SU-DHL-6 (cell line): ENCODE measurements around the gene FEM1A.
"Not testable (repeated sequence)": the region's sequence is repeated elsewhere in the genome, so short reads cannot be mapped to it uniquely, and the experiment has no call there.

Experiments
- EZH2phosphoT487 ChIP-seq: fragments of 200-600 bp; sonication (generic), shearing (Covaris generic); conservative IDR thresholded peaks from 2 replicates; pipeline ENCODE4 v1.6.1; 2018; ENCODE audit warnings: mild to moderate bottlenecking, antibody characterized with exemption, low read length, moderate library complexity, mixed read lengths
- TF ChIP-seq, protein P1 (sequence below): fragments of 200-600 bp; sonication (generic); IDR thresholded peaks from one replicate; pipeline ENCODE4 v1.5.1; 2017; ENCODE audit warnings: antibody characterized with exemption, mild to moderate bottlenecking, low read length, moderate library complexity; ENCODE audit not compliant: insufficient read depth, poor library complexity, severe bottlenecking

DNA sequence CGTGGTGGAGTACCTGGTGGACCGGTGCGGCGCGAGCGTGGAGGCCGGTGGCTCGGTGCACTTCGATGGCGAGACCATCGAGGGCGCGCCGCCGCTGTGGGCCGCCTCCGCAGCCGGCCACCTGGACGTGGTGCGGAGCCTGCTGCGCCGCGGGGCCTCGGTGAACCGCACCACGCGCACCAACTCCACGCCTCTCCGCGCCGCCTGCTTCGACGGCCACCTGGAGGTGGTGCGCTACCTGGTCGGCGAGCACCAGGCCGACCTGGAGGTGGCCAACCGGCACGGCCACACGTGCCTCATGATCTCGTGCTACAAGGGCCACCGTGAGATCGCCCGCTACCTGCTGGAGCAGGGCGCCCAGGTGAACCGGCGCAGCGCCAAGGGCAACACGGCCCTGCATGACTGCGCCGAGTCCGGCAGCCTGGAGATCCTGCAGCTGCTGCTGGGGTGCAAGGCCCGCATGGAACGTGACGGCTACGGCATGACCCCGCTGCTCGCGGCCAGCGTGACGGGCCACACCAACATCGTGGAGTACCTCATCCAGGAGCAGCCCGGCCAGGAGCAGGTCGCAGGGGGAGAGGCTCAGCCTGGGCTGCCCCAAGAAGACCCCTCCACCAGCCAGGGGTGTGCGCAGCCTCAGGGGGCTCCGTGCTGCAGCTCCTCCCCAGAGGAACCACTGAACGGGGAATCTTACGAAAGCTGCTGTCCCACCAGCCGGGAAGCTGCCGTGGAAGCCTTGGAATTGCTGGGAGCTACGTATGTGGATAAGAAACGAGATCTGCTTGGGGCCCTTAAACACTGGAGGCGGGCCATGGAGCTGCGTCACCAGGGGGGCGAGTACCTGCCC lies 708 bp downstream of the FEM1A start:
- TF ChIP-seq, protein P1, sequence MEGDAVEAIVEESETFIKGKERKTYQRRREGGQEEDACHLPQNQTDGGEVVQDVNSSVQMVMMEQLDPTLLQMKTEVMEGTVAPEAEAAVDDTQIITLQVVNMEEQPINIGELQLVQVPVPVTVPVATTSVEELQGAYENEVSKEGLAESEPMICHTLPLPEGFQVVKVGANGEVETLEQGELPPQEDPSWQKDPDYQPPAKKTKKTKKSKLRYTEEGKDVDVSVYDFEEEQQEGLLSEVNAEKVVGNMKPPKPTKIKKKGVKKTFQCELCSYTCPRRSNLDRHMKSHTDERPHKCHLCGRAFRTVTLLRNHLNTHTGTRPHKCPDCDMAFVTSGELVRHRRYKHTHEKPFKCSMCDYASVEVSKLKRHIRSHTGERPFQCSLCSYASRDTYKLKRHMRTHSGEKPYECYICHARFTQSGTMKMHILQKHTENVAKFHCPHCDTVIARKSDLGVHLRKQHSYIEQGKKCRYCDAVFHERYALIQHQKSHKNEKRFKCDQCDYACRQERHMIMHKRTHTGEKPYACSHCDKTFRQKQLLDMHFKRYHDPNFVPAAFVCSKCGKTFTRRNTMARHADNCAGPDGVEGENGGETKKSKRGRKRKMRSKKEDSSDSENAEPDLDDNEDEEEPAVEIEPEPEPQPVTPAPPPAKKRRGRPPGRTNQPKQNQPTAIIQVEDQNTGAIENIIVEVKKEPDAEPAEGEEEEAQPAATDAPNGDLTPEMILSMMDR = not testable (repeated sequence)
- not testable (repeated sequence) for TF ChIP-seq EZH2phosphoT487
